GM18499 (cell line): Measurements from ENCODE around the gene CDK5RAP3.
"Not testable (repeated sequence)": the region's sequence is repeated elsewhere in the genome, so short reads cannot be mapped to it uniquely, and the experiment has no call there.

Experiments
- ATAC-seq: cut with Tn5 transposase; IDR thresholded peaks from one replicate; pipeline ENCODE4 v1.9.1; 2021; ENCODE audit warnings: moderate number of reproducible peaks; ENCODE audit not compliant: insufficient read depth, unreplicated experiment

The CDK5RAP3 gene

GRCh38 chr17:47969930-47970724, 786 bp upstream of the CDK5RAP3 start:
- no peak for ATAC-seq

- ATAC-seq = no peak
These were observed 2.6 kb downstream of the CDK5RAP3 start for GRCh38 chr17:47973541-47973940.

GRCh38 chr17:47975189-47975822, 4.4 kb downstream of the CDK5RAP3 start:
- no peak for ATAC-seq

- ATAC-seq = no peak
These were observed 4.9 kb downstream of the CDK5RAP3 start for GRCh38 chr17:47975823-47976205.

- no peak for ATAC-seq
These were observed 7.4 kb downstream of the CDK5RAP3 start for GRCh38 chr17:47978324-47978723.

- no peak for ATAC-seq
These were observed 9.6 kb downstream of the CDK5RAP3 start for GRCh38 chr17:47980541-47980940.

- ATAC-seq = no peak
These were observed 10.5 kb downstream of the CDK5RAP3 start for GRCh38 chr17:47981462-47981861.

- ATAC-seq = no peak
These were observed 11.2 kb downstream of the CDK5RAP3 start for GRCh38 chr17:47982091-47982617.

GRCh38 chr17:47982645-47983390, 11.9 kb downstream of the CDK5RAP3 start:
- no peak for ATAC-seq

GRCh38 chr17:47983492-47984223, 12.7 kb downstream of the CDK5RAP3 start:
- no peak for ATAC-seq

- no peak for ATAC-seq
These were observed 15.6 kb downstream of the CDK5RAP3 start for GRCh38 chr17:47986520-47986919.

- ATAC-seq = no peak
These were observed 16.4 kb downstream of the CDK5RAP3 start for GRCh38 chr17:47987240-47987835.

GRCh38 chr17:47988445-47988844, 17.5 kb downstream of the CDK5RAP3 start:
- not testable (repeated sequence) for ATAC-seq

- no peak for ATAC-seq
These were observed 18.2 kb downstream of the CDK5RAP3 start for GRCh38 chr17:47989159-47989558.

GRCh38 chr17:47989700-47990099, 18.8 kb downstream of the CDK5RAP3 start:
- ATAC-seq = no peak

GRCh38 chr17:47990962-47991731, 20.2 kb downstream of the CDK5RAP3 start:
- ATAC-seq = no peak

GRCh38 chr17:47992216-47992615, 21.3 kb downstream of the CDK5RAP3 start:
- ATAC-seq = no peak

- ATAC-seq = no peak
These were observed 22.2 kb downstream of the CDK5RAP3 start for GRCh38 chr17:47993031-47993564.

- ATAC-seq = no peak
These were observed 23.1 kb downstream of the CDK5RAP3 start for GRCh38 chr17:47993964-47994363.
